Neural cell (in vitro differentiated cells): ENCODE measurements around the gene RHEX. TPM values are rescaled to one million over a fixed set of nuclear protein-coding genes. Genes with fewer than 3 reads are reported as not detected.
A peak's percentile ranks its signal among the peaks of the same experiment; 100 is the strongest.

Experiments
- H2AFZ ChIP-seq: fragments of 200-600, 300-800 bp; sonication (generic), shearing (Covaris generic); 2 replicates; pipeline ENCODE4 v1.6.0; 2014; ENCODE audit warnings: low read depth, mild to moderate bottlenecking, antibody characterized with exemption, low read length, moderate library complexity
- H3F3A ChIP-seq: fragments of 200-600 bp; shearing (Covaris generic); 2 replicates; pipeline ENCODE4 v1.6.1; 2016; ENCODE audit warnings: mild to moderate bottlenecking, moderate library complexity, mixed read lengths, antibody characterized with exemption, low read length; ENCODE audit not compliant: insufficient read depth, poor library complexity, severe bottlenecking
- H3K27ac ChIP-seq: fragments of 200-600, 300-800 bp; sonication (generic), shearing (Covaris generic); 2 replicates; pipeline ENCODE4 v1.5.1; 2014; ENCODE audit warnings: mild to moderate bottlenecking, low read length, moderate library complexity
- H3K27me3 ChIP-seq: fragments of 300-800, 200-600 bp; sonication (generic), shearing (Covaris generic); 2 replicates; pipeline ENCODE4 v1.6.0; 2014; ENCODE audit warnings: mild to moderate bottlenecking, low read depth, low read length, moderate library complexity; ENCODE audit not compliant: insufficient read depth
- H3K36me3 ChIP-seq: fragments of 300-800, 200-600 bp; sonication (generic), shearing (Covaris generic); 2 replicates; pipeline ENCODE4 v1.5.1; 2014; ENCODE audit warnings: mild to moderate bottlenecking, antibody characterized with exemption, low read length, moderate library complexity; ENCODE audit not compliant: insufficient read depth
- H3K4me2 ChIP-seq: fragments of 300-800, 200-600 bp; sonication (generic), shearing (Covaris generic); 2 replicates; pipeline ENCODE4 v1.6.0; 2014; ENCODE audit warnings: mild to moderate bottlenecking, low read length
- H3K4me3 ChIP-seq: fragments of 300-800, 200-600 bp; sonication (generic), shearing (Covaris generic); 2 replicates; pipeline ENCODE4 v1.5.1; 2014; ENCODE audit warnings: mild to moderate bottlenecking, low read length, moderate library complexity
- H3K79me2 ChIP-seq: fragments of 200-600 bp; shearing (Covaris generic); replicated peaks from 2 replicates; pipeline ENCODE4 v1.6.0; 2014; ENCODE audit warnings: mild to moderate bottlenecking, low read length, moderate library complexity; ENCODE audit not compliant: insufficient read depth
- H3K9ac ChIP-seq: fragments of 300-800, 200-600 bp; sonication (generic), shearing (Covaris generic); 2 replicates; pipeline ENCODE4 v1.6.1; 2016; ENCODE audit warnings: mild to moderate bottlenecking, low read length, mixed read lengths
- H3K9me2 ChIP-seq: fragments of 200-600 bp; shearing (Covaris generic); 2 replicates; pipeline ENCODE4 v1.6.1; 2016; ENCODE audit warnings: mild to moderate bottlenecking, low read length, mixed read lengths; ENCODE audit not compliant: insufficient read depth
- H3K9me3 ChIP-seq: fragments of 200-600, 300-800 bp; sonication (generic), shearing (Covaris generic); 2 replicates; pipeline ENCODE4 v1.6.1; 2016; ENCODE audit warnings: mild to moderate bottlenecking, mixed run types, low read length, moderate library complexity, mixed read lengths
- H4K20me1 ChIP-seq: fragments of 200-600 bp; shearing (Covaris generic); 2 replicates; pipeline ENCODE4 v1.6.1; 2016; ENCODE audit warnings: mild to moderate bottlenecking, mixed run types; ENCODE audit not compliant: insufficient read depth
- EP300 ChIP-seq: fragments of 450-650 bp; conservative IDR thresholded peaks from 2 replicates; pipeline ENCODE4 v1.6.1; 2014; ENCODE audit warnings: antibody characterized with exemption, mild to moderate bottlenecking, moderate library complexity; ENCODE audit not compliant: poor library complexity, severe bottlenecking
- EZH2 ChIP-seq: fragments of 200-600, 300-800 bp; shearing (Covaris generic), sonication (generic); IDR thresholded peaks from 2 replicates; pipeline ENCODE4 v1.6.1; 2014; ENCODE audit warnings: antibody characterized with exemption, low read length, borderline replicate concordance, mild to moderate bottlenecking; ENCODE audit not compliant: insufficient read depth, poor library complexity, severe bottlenecking
- MXI1 ChIP-seq: fragments of 450-650 bp; conservative IDR thresholded peaks from 2 replicates; pipeline ENCODE4 v1.6.1; 2014; ENCODE audit warnings: antibody characterized with exemption, mild to moderate bottlenecking; ENCODE audit not compliant: poor library complexity, severe bottlenecking
- POLR2AphosphoS5 ChIP-seq: IDR thresholded peaks from 2 replicates; pipeline ENCODE4 v1.6.1; 2012
- RAD21 ChIP-seq: fragments of 450-650 bp; conservative IDR thresholded peaks from 2 replicates; pipeline ENCODE4 v1.6.1; 2014; ENCODE audit warnings: antibody characterized with exemption, mild to moderate bottlenecking, moderate library complexity
- REST ChIP-seq: IDR thresholded peaks from 2 replicates; pipeline ENCODE4 v1.6.1; 2012; ENCODE audit warnings: borderline replicate concordance
- SMC3 ChIP-seq: fragments of 450-650 bp; conservative IDR thresholded peaks from 2 replicates; pipeline ENCODE4 v1.6.1; 2014; ENCODE audit warnings: antibody characterized with exemption, mild to moderate bottlenecking, moderate library complexity; ENCODE audit not compliant: poor library complexity
- TAF1 ChIP-seq: IDR thresholded peaks from 2 replicates; pipeline ENCODE4 v1.6.1; 2012; ENCODE audit warnings: low read depth
- polyA plus RNA-seq: library from polyadenylated mRNA; depleted of rRNA; stranded (reverse); fragments of >200 nt; gene quantifications from 2 replicates; pipeline ENCODE4 v1.2.3, GENCODE V29; 2014
- TF ChIP-seq, protein P1 (sequence below): fragments of 450-650 bp; IDR thresholded peaks from 2 replicates; pipeline ENCODE4 v1.5.1; 2014; ENCODE audit warnings: antibody characterized with exemption, mild to moderate bottlenecking, moderate library complexity; ENCODE audit not compliant: poor library complexity, severe bottlenecking

RHEX gene
- polyA plus RNA-seq, 1 donor from 2014 or later, result not detected

DNA sequence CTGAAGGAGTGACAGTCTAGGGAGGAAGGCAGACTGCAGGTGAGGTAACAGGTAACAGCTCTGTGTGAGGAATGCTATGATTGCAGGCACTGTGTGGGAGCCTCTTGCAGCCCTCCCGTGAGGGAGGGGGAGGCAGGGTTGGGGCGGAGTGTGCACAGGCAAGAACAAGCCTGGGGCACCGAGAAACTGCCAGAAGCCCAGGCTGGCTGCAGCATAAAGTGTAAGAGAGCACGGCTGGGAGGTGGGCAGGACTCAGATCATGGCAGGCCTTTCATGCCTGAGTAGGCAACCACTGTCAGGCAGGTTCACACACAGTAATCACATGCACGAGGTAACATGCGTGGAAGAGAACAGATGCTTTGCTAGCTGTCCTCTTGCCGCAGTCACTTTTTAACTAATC, 11.3 kb upstream of the RHEX start:
- H3K27ac ChIP-seq, result no peak overlapping the region
- no peaks in the 10 kb centered on the region for H3K27me3 ChIP-seq
- H3K9me2 ChIP-seq, result no peaks in the 10 kb centered on the region
- H3K79me2 ChIP-seq, result no peaks in the 10 kb centered on the region
- H3K36me3 ChIP-seq, result no peaks in the 10 kb centered on the region
- H3F3A ChIP-seq, result no peaks in the 10 kb centered on the region
- H2AFZ ChIP-seq, result no peak overlapping the region
- TF ChIP-seq, protein P1, sequence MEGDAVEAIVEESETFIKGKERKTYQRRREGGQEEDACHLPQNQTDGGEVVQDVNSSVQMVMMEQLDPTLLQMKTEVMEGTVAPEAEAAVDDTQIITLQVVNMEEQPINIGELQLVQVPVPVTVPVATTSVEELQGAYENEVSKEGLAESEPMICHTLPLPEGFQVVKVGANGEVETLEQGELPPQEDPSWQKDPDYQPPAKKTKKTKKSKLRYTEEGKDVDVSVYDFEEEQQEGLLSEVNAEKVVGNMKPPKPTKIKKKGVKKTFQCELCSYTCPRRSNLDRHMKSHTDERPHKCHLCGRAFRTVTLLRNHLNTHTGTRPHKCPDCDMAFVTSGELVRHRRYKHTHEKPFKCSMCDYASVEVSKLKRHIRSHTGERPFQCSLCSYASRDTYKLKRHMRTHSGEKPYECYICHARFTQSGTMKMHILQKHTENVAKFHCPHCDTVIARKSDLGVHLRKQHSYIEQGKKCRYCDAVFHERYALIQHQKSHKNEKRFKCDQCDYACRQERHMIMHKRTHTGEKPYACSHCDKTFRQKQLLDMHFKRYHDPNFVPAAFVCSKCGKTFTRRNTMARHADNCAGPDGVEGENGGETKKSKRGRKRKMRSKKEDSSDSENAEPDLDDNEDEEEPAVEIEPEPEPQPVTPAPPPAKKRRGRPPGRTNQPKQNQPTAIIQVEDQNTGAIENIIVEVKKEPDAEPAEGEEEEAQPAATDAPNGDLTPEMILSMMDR, result no peak
- no peak for TF ChIP-seq SMC3
- TF ChIP-seq TAF1, result no peak
- TF ChIP-seq MXI1, result no peak
- no peak for TF ChIP-seq EP300
- TF ChIP-seq POLR2AphosphoS5, result no peak
- no peak for TF ChIP-seq EZH2
- no peak for TF ChIP-seq RAD21
- TF ChIP-seq REST, result no peak
- H3K4me2 ChIP-seq, result no peak overlapping the region
- peak overlapping the region; percentile 8 for H3K4me3 ChIP-seq
- H3K9me3 ChIP-seq, result no peaks in the 10 kb centered on the region
- H3K9ac ChIP-seq, result no peak overlapping the region
- no peaks in the 10 kb centered on the region for H4K20me1 ChIP-seq

DNA sequence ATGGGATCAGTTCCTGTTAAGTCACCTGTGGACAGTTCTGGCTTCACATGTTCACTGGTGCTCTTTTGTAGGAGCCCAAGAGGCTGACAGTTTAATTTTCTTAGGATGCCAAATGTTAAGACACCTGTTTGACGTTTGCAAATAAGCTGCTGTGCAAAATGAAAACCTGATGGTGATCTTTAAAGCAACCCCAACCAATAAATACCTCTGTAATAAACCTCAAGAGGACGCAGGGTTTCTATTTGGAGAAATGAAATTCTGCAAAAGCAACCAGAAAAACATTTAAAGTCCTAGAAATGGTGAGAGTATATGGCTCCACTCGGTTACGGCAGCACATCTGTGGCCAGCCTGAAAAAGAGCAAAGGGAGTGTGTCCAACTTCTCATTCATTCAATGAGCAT, 5.7 kb upstream of the RHEX start:
- Histone ChIP-seq H3K9me3 (no peaks in the 10 kb centered on the region), H3K27ac (no peak overlapping the region), H3K4me2 (no peak overlapping the region), H3K9me2 (no peaks in the 10 kb centered on the region), H3K79me2 (no peaks in the 10 kb centered on the region), H4K20me1 (no peaks in the 10 kb centered on the region), H3K9ac (no peak overlapping the region), H3K4me3 (no peak overlapping the region), H2AFZ (no peak overlapping the region), H3K36me3 (no peaks in the 10 kb centered on the region), H3K27me3 (no peaks in the 10 kb centered on the region), H3F3A (no peaks in the 10 kb centered on the region)
- no peak for TF ChIP-seq SMC3
- no peak for TF ChIP-seq EP300
- no peak for TF ChIP-seq MXI1
- TF ChIP-seq, protein P1, result no peak
